ENCODE results near the gene CD7. TPM values are rescaled to one million over a fixed set of nuclear protein-coding genes. Genes with fewer than 3 reads are reported as not detected.

Gene CD7
- total and polyA plus RNA-seq, 9 of the 15 experiments (the other 6 are each of a cell fraction or from before 2014, with no cell fraction given), result 0.21 to 0.35 TPM; not detected in 7

- TF ChIP-seq TCFL5 (CRISPR knock-in tag; conservative IDR thresholded peaks at IDR 0.05), result no peak
- TF ChIP-seq ZNF668 (CRISPR knock-in tag; IDR thresholded peaks at IDR 0.05), result no peak
- peak; percentile 50; the same call in 1 of the 2 replicates for TF ChIP-seq KAT7 (CRISPR knock-in tag; IDR thresholded peaks at IDR 0.05; ENCODE audit: borderline replicate concordance)
- TF ChIP-seq GTF2F1 (IDR thresholded peaks at IDR 0.05; ENCODE audit: low read depth, low read length), result peak; percentile 72
- TF ChIP-seq TFE3 (CRISPR knock-in tag; IDR thresholded peaks at IDR 0.05), result peak; percentile 99
- peak in 1 of 2 experiments; percentile 26; a peak in 1 of 4 replicates for TF ChIP-seq UBTF (IDR thresholded peaks at IDR 0.05; ENCODE audit: borderline replicate concordance in 1 of 2, low read depth in 2 of 2, low read length in 2 of 2)
- TF ChIP-seq, protein P1, sequence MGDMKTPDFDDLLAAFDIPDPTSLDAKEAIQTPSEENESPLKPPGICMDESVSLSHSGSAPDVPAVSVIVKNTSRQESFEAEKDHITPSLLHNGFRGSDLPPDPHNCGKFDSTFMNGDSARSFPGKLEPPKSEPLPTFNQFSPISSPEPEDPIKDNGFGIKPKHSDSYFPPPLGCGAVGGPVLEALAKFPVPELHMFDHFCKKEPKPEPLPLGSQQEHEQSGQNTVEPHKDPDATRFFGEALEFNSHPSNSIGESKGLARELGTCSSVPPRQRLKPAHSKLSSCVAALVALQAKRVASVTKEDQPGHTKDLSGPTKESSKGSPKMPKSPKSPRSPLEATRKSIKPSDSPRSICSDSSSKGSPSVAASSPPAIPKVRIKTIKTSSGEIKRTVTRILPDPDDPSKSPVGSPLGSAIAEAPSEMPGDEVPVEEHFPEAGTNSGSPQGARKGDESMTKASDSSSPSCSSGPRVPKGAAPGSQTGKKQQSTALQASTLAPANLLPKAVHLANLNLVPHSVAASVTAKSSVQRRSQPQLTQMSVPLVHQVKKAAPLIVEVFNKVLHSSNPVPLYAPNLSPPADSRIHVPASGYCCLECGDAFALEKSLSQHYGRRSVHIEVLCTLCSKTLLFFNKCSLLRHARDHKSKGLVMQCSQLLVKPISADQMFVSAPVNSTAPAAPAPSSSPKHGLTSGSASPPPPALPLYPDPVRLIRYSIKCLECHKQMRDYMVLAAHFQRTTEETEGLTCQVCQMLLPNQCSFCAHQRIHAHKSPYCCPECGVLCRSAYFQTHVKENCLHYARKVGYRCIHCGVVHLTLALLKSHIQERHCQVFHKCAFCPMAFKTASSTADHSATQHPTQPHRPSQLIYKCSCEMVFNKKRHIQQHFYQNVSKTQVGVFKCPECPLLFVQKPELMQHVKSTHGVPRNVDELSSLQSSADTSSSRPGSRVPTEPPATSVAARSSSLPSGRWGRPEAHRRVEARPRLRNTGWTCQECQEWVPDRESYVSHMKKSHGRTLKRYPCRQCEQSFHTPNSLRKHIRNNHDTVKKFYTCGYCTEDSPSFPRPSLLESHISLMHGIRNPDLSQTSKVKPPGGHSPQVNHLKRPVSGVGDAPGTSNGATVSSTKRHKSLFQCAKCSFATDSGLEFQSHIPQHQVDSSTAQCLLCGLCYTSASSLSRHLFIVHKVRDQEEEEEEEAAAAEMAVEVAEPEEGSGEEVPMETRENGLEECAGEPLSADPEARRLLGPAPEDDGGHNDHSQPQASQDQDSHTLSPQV (IDR thresholded peaks at IDR 0.05), result 0 out of 2 replicates have a peak, but pooled peaks have one; percentile 43
- TF ChIP-seq XRCC5 (IDR thresholded peaks at IDR 0.05; ENCODE audit: low read depth, low read length), result no peak
- TF ChIP-seq DNMT1 (IDR thresholded peaks at IDR 0.05), result no peak
- peak; percentile 55 for TF ChIP-seq PRDM10 (IDR thresholded peaks at IDR 0.05; ENCODE audit: partially characterized antibody)
- TF ChIP-seq POLR3G (IDR thresholded peaks at IDR 0.05; ENCODE audit: extremely low read depth, insufficient read length, insufficient replicate concordance), result no peak
- no peak for TF ChIP-seq CHCHD3 (CRISPR knock-in tag; IDR thresholded peaks at IDR 0.05)
Measured at GRCh38 chr17:82292251-82293154, 24.9 kb downstream of the CD7 start (continued).

Measured in K562 (cell line).